HepG2 (cell line): Measurements from ENCODE around the gene NLRP14. TPM values are rescaled to one million over a fixed set of nuclear protein-coding genes. Genes with fewer than 3 reads are reported as not detected.

Experiments
- HNRNPK ChIP-seq: fragments of 200-400 bp; formaldehyde crosslinking; IDR thresholded peaks from 2 replicates; pipeline ENCODE4 v1.6.1; 2018; ENCODE audit warnings: low read length, low read depth, moderate library complexity, mild to moderate bottlenecking; ENCODE audit not compliant: poor library complexity, severe bottlenecking
- THAP11 ChIP-seq: IDR thresholded peaks from 2 replicates; pipeline ENCODE4 v1.6.1; 2016; ENCODE audit warnings: missing biosample characterization, missing genetic modification reagents
- ZFY ChIP-seq: sonication (generic); formaldehyde crosslinking; IDR thresholded peaks from 2 replicates; pipeline ENCODE4 v1.4.0; 2020; ENCODE audit warnings: missing genetic modification reagents
- ZNF318 ChIP-seq: sonication (generic); formaldehyde crosslinking; IDR thresholded peaks from 2 replicates; pipeline ENCODE4 v1.4.0; 2020; ENCODE audit warnings: mild to moderate bottlenecking, missing genetic modification reagents
- polyA plus RNA-seq, 8 experiments: library from polyadenylated mRNA; depleted of rRNA in 3 of 8; stranded (reverse) in 7 of 8; unstranded in 1 of 8; fragments of >200 nt; fragmentation: Illumina TruSeq in 4 of 8; extraction: Trizol in 4 of 8; gene quantifications; 2 replicates each; pipeline versions ENCODE4 v1.2.1 to v1.2.3, GENCODE V29; 2011 to 2016; ENCODE audit warnings: low read depth in 4 of 8, missing spikeins in 1 of 8, mixed read lengths in 1 of 8; ENCODE audit not compliant: insufficient read depth in 1 of 8
- total RNA-seq, 5 experiments: library from RNA; depleted of rRNA; stranded (reverse); fragments of >200 nt; fragmentation: Illumina TruSeq; extraction: Trizol; gene quantifications; 2 replicates each; pipeline ENCODE4 v1.2.3, GENCODE V29; 2016; ENCODE audit warnings: low read depth in 1 of 5

NLRP14 gene
- total and polyA plus RNA-seq, 2 of the 13 experiments (the other 11 are each of a cell fraction or from before 2014, with no cell fraction given): not detected

GRCh38 chr11:7056828-7057513 lies 36.7 kb downstream of the NLRP14 start (continued):
- TF ChIP-seq ZNF318 (CRISPR knock-in tag) (no peak), HNRNPK (no peak), ZFY (no peak), THAP11 (CRISPR knock-in tag) (no peak)
